Type B pancreatic cell (in vitro differentiated cells): ENCODE results near the gene TENM3. TPM values are rescaled to one million over a fixed set of nuclear protein-coding genes. Genes with fewer than 3 reads are reported as not detected.

Experiments
- DNase-seq: peaks from one replicate; pipeline ENCODE4 v3.0.0; 2021; ENCODE audit warnings: mixed read lengths; ENCODE audit not compliant: unreplicated experiment; ENCODE audit errors: extremely low spot score
- H3K27ac Mint-ChIP-seq: 2 replicates; pipeline ENCODE4 v1.8.0; 2021; ENCODE audit warnings: mild to moderate bottlenecking, mixed read lengths
- H3K27me3 Mint-ChIP-seq: 2 replicates; pipeline ENCODE4 v1.8.0; 2021; ENCODE audit warnings: mixed read lengths
- H3K36me3 Mint-ChIP-seq: 2 replicates; pipeline ENCODE4 v1.8.0; 2021; ENCODE audit warnings: mixed read lengths
- H3K4me1 Mint-ChIP-seq: one replicate; pipeline ENCODE4 v1.8.0; 2021; ENCODE audit warnings: mixed read lengths; ENCODE audit not compliant: unreplicated experiment
- H3K4me3 Mint-ChIP-seq: 2 replicates; pipeline ENCODE4 v1.8.0; 2021; ENCODE audit warnings: mild to moderate bottlenecking, mixed read lengths
- H3K9me3 Mint-ChIP-seq: 2 replicates; pipeline ENCODE4 v1.8.0; 2021; ENCODE audit warnings: mixed read lengths
- total RNA-seq: library from RNA; stranded (reverse); gene quantifications from 2 replicates; pipeline ENCODE4 v1.2.1, GENCODE V29; 2021; ENCODE audit warnings: low replicate concordance
- TF ChIP-seq, protein P1 (sequence below): fragments of 200-600 bp; sonication (generic); conservative IDR thresholded peaks from 2 replicates; pipeline ENCODE4 v1.5.0; 2021; ENCODE audit warnings: antibody characterized with exemption, mild to moderate bottlenecking

The TENM3 gene
- total RNA-seq, 1 donor from 2014 or later: 73.5 TPM

DNA sequence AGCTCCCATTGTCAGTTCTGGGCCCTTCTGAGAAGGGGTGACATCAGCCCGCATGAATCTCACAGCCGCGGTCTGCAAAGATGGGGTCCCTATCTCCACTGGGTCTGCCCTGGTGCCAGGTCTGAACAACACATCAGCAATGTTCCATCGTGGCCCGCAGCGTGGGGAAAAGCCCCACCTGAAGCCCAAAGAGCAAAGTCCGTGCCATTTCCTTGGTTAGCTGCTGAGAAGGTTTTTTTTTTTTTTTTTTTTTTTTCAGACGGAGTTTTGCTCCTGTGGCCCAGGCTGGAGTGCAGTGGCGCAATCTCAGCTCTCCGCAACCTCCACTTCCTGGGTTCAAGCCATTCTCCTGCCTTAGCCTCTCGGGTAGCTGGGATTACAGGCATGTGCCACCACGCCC is 594.6 kb downstream of the TENM3 start:
- DNase-seq: no peak
- H3K9me3 Mint-ChIP-seq: no peaks in the 10 kb centered on the region
- H3K27me3 Mint-ChIP-seq: peaks cover 22% of the 10 kb centered on the region
- no peak overlapping the region for H3K4me3 Mint-ChIP-seq
- H3K36me3 Mint-ChIP-seq: no peaks in the 10 kb centered on the region
- H3K4me1 Mint-ChIP-seq: peaks cover 4% of the 10 kb centered on the region
- TF ChIP-seq, protein P1, sequence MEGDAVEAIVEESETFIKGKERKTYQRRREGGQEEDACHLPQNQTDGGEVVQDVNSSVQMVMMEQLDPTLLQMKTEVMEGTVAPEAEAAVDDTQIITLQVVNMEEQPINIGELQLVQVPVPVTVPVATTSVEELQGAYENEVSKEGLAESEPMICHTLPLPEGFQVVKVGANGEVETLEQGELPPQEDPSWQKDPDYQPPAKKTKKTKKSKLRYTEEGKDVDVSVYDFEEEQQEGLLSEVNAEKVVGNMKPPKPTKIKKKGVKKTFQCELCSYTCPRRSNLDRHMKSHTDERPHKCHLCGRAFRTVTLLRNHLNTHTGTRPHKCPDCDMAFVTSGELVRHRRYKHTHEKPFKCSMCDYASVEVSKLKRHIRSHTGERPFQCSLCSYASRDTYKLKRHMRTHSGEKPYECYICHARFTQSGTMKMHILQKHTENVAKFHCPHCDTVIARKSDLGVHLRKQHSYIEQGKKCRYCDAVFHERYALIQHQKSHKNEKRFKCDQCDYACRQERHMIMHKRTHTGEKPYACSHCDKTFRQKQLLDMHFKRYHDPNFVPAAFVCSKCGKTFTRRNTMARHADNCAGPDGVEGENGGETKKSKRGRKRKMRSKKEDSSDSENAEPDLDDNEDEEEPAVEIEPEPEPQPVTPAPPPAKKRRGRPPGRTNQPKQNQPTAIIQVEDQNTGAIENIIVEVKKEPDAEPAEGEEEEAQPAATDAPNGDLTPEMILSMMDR: no peak
- no peak overlapping the region for H3K27ac Mint-ChIP-seq

GRCh38 chr4:182838535-182838934 is 595.3 kb downstream of the TENM3 start:
- H3K27me3 Mint-ChIP-seq: peaks cover 26% of the 10 kb centered on the region
- TF ChIP-seq, protein P1: no peak
- DNase-seq: no peak
- peaks cover 4% of the 10 kb centered on the region for H3K4me1 Mint-ChIP-seq
- no peak overlapping the region for H3K27ac Mint-ChIP-seq
- H3K4me3 Mint-ChIP-seq: no peak overlapping the region
- no peaks in the 10 kb centered on the region for H3K36me3 Mint-ChIP-seq
- no peaks in the 10 kb centered on the region for H3K9me3 Mint-ChIP-seq

- H3K9me3 Mint-ChIP-seq: no peaks in the 10 kb centered on the region
Measured at GRCh38 chr4:182839256-182839655, 596.1 kb downstream of the TENM3 start.

GRCh38 chr4:182840108-182840507 is 596.9 kb downstream of the TENM3 start:
- Mint-ChIP-seq H3K9me3 (no peaks in the 10 kb centered on the region), H3K27me3 (peaks cover 20% of the 10 kb centered on the region), H3K4me3 (no peak overlapping the region), H3K4me1 (peaks cover 13% of the 10 kb centered on the region), H3K36me3 (no peaks in the 10 kb centered on the region), H3K27ac (no peak overlapping the region)
- no peak for DNase-seq
- TF ChIP-seq, protein P1: no peak

More at GRCh38 chr4:182839256-182839655, 596.1 kb downstream of the TENM3 start:
- DNase-seq: no peak
- Mint-ChIP-seq H3K4me1 (peaks cover 11% of the 10 kb centered on the region), H3K27me3 (peaks cover 26% of the 10 kb centered on the region), H3K4me3 (no peak overlapping the region), H3K27ac (no peak overlapping the region), H3K36me3 (no peaks in the 10 kb centered on the region)
- TF ChIP-seq, protein P1: no peak

DNA sequence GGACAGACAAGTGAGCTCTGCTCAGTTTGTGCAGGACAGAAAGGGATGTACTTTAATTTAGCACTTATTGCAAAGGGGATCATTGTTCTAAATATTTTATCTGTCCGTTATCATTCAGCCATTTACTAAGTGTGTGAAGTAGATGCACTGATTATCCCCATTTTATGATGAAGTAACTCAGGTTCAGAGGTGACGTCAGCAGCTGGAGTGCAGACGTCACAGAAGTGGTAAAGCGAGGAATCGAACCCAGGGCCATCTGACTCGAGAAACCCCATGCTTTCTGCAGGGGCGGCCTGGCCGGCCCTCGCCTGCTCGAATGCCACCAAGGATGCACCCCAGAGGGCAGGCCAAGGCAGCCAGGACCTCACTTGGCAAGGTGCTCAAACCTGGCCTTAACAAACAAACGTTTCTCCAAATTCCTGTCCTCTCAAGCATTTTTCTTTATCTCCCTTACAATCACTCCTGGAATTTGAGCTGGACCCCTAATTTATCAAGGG is 599.0 kb downstream of the TENM3 start:
- no peaks in the 10 kb centered on the region for H3K36me3 Mint-ChIP-seq
- no peak for DNase-seq
- H3K4me3 Mint-ChIP-seq: no peak overlapping the region
- no peaks in the 10 kb centered on the region for H3K9me3 Mint-ChIP-seq
- TF ChIP-seq, protein P1: no peak
- H3K27me3 Mint-ChIP-seq: peaks cover 4% of the 10 kb centered on the region
- H3K27ac Mint-ChIP-seq: no peak overlapping the region
- H3K4me1 Mint-ChIP-seq: peaks cover 15% of the 10 kb centered on the region
